Activated naive CD8-positive, alpha-beta T cell treated with anti-CD3 and anti-CD28 coated beads, Interleukin-2, amount 50 U/mL, for 24 hours (primary cell): ENCODE results near the gene TEAD1.

Experiments used
- ATAC-seq: fragments of 150-1000 bp; cut with Tn5 transposase; one replicate; pipeline ENCODE4 v1.10.0; 2021
- DNase-seq: peaks from one replicate; pipeline ENCODE4 v3.0.0; 2021
- H3K27ac Mint-ChIP-seq: one replicate; pipeline ENCODE4 v1.8.0; 2021; ENCODE audit warnings: mild to moderate bottlenecking, mixed read lengths
- H3K27me3 Mint-ChIP-seq: one replicate; pipeline ENCODE4 v1.8.0; 2021; ENCODE audit warnings: mixed read lengths
- H3K36me3 Mint-ChIP-seq: one replicate; pipeline ENCODE4 v1.8.0; 2021; ENCODE audit warnings: low read depth, mixed read lengths
- H3K4me1 Mint-ChIP-seq: one replicate; pipeline ENCODE4 v1.8.0; 2021; ENCODE audit warnings: mixed read lengths
- H3K4me3 Mint-ChIP-seq: one replicate; pipeline ENCODE4 v1.8.0; 2021; ENCODE audit warnings: mild to moderate bottlenecking, moderate library complexity, mixed read lengths
- H3K9me3 Mint-ChIP-seq: one replicate; pipeline ENCODE4 v1.8.0; 2021; ENCODE audit warnings: mixed read lengths

TEAD1 gene

DNA sequence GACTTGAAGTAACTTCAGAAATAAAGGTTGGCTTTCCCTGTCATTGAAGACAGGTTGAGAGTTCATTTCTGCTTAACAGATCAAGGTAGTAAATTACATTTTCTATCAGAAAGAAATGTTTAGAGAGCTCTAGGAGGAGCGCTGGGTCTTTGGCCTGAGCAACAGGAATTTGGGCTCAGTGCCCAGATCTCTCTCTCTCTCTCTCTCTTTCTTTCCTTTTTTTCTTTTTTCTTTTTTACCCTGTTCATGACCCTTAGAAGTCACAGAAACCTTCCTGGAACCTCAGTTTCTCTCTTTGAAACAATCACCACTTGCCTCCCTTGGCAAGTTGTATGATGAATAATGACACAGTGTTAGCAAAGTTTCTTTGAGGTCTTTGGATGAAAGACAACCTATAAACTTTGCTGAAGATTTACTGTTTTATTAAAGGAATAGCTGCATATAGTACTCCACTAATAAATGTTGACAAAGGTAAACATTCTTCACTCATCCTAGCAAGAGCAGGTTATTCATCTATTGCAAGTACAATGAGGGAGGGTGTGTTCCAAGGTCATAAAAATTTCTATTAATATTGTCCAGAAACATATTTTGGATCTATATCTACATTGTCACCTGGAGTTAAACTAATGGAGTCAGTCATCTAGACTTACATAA is 299.4 kb downstream of the TEAD1 start:
- no peaks in the 10 kb centered on the region for H3K4me1 Mint-ChIP-seq
- DNase-seq: no peak
- peaks cover 3% of the 10 kb centered on the region for H3K27me3 Mint-ChIP-seq
- no peaks in the 10 kb centered on the region for H3K9me3 Mint-ChIP-seq
- no peak overlapping the region for H3K4me3 Mint-ChIP-seq
- no peak for ATAC-seq
- no peaks in the 10 kb centered on the region for H3K36me3 Mint-ChIP-seq
- no peak overlapping the region for H3K27ac Mint-ChIP-seq

DNA sequence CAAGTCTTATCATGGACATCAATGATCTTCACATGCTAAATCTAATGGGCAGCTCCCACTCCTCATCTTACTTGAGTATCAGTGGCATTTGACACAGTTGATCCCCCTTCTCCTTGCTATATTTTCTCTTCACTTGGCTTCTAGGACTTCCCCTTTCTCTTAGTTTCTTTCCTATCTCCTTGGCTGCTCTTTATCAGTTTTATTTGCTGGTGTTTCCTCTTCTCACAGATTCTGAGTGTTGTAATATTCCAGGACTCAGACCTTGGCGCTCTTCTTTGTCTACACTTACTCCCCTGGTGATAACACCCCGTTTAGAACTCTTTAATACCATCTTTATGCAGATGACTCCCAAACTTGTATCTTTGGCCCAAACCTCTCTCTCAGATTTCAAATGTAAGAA is 301.0 kb downstream of the TEAD1 start:
- no peak for ATAC-seq
- H3K4me1 Mint-ChIP-seq: no peaks in the 10 kb centered on the region
- H3K9me3 Mint-ChIP-seq: no peaks in the 10 kb centered on the region
- H3K27me3 Mint-ChIP-seq: peaks cover 3% of the 10 kb centered on the region
- DNase-seq: no peak
- H3K4me3 Mint-ChIP-seq: no peak overlapping the region
- H3K36me3 Mint-ChIP-seq: no peaks in the 10 kb centered on the region
- no peak overlapping the region for H3K27ac Mint-ChIP-seq

DNA sequence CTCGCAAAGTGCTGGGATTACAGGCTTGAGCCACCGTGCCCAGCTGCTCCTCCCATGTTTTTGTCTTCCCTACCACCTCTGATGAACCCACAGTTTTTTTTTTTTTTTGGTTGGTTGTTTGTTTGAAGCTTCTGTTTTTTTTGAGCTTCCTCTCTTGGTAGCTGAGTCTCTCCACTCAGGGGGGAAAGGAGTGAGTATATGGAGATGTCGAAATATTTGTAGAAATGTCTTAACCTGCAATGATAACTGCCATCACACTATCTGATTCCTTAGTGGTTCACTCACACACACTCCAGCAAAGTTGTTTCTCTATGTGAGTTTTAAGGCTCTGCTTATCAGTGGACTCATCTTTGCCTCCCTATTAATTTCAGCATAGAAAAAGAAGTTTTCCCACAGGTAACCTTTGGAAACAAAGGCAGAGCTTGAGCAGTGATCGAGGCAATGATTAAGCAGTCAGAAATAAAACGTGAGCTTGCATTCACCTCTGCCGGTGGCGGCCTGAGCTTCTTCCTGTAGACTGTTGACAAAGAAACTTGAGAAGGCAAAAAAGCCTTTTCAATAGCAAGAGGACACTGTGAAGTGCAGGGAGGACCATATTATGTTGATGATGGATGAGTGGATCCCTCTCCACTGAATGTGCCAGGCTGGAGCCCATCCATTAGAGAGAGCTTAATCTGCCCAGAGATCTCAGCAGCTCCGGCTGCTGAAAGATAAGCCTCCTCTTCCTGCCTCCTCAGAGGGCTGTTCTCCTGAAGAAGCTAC is 305.9 kb downstream of the TEAD1 start:
- no peak overlapping the region for H3K4me3 Mint-ChIP-seq

DNA sequence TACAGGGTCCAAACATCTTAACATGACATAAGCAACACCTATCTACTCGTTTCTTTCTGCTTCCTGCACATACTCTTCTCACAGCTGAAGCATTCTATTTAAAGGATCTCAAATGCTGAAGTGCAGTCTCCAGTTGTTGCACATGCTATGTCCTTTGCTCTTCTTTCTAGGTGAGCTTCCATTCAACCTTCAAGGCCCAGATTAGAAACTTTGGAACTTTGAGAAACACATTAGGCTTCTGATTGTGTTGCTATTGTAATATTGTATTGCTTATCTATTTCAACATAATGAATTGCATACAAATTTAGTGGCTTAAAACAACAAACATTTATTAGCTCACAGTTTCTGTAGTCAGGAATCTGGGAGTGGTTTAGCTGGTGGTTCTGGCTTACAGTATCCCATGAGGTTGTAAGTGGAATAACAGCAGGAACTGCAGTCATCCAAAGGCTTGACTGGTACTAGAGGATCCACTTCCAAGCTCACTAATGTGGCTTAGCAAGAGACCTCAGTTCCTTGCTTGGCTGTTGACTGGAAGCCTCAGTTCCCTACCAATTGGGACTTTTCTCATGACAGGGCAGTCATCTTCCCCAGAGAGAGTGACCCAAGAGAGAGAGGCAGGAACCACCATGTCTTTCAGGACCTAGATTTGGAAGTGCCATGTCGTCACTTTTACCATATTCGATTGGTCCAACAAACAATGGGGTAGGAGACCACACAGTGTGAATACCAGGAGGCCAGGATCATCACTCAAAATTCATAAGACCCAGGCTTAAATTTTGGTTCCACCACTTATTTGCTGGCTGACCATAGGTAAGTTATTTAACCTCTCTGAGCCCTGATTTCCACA is 307.7 kb downstream of the TEAD1 start:
- H3K4me1 Mint-ChIP-seq: no peaks in the 10 kb centered on the region

More for the DNA sequence above, 305.9 kb downstream of the TEAD1 start:
- ATAC-seq (no peak), DNase-seq (no peak)
- H3K27me3 Mint-ChIP-seq: no peaks in the 10 kb centered on the region
- no peaks in the 10 kb centered on the region for H3K36me3 Mint-ChIP-seq
- H3K27ac Mint-ChIP-seq: no peak overlapping the region
- no peaks in the 10 kb centered on the region for H3K9me3 Mint-ChIP-seq
- H3K4me1 Mint-ChIP-seq: no peaks in the 10 kb centered on the region

DNA sequence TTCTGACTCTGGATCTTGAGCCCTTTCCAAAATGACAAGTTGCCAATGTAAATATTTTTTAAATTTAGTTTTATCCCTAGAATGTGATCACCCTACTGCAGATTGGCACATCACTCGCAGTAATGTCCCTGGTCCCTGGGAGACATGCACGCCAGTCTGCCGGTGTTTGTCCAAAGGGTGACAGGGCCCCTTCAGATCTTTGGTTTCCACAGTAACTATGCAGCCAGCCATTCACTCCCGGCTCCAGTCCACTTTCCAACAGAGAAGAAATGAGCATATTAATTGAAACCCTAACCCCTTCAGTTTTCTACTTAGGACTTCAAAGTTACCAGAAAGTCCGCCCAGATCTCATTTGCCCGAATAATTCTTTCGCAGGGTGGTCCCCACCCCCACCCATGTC is 309.1 kb downstream of the TEAD1 start:
- ATAC-seq (no peak), DNase-seq (no peak)
- Mint-ChIP-seq H3K27ac (no peak overlapping the region), H3K36me3 (no peaks in the 10 kb centered on the region), H3K27me3 (peaks cover 3% of the 10 kb centered on the region), H3K4me1 (no peaks in the 10 kb centered on the region), H3K9me3 (no peaks in the 10 kb centered on the region), H3K4me3 (no peak overlapping the region)

More for the DNA sequence above, 307.7 kb downstream of the TEAD1 start:
- Mint-ChIP-seq H3K9me3 (no peaks in the 10 kb centered on the region), H3K4me3 (no peak overlapping the region), H3K36me3 (no peaks in the 10 kb centered on the region), H3K27me3 (peaks cover 3% of the 10 kb centered on the region), H3K27ac (no peak overlapping the region)
- ATAC-seq: no peak
- no peak for DNase-seq

DNA sequence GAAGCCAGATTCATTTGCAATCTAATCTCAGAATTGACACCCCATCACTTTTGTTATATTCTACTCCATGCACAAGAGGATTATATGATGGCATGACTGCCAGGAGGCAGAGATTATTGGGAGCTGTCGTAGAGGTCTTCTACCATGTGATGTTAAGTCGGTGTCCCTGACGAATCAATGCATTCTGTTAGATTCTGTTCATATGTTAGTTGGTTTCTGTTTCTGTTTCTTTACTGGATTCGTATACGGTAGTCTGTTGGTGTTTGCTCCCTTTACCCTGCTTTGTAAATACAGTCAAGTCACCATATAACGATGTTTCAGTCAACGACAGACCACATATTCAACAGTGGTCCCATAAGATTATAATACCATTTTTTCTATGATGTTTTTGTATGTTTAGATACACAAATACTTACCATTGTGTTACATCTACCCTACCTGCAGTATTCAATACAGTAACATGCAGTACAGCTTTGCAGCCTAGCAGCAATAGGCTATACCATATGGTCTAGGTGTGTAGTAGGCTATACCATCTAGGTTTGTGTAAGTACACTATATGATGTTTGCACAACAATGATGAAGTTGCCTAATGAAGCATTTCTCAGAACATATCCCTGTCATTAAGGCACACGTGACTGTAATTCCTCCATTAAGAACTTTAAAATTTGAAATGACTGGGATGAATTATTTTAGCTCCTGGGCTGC is 312.1 kb downstream of the TEAD1 start:
- no peaks in the 10 kb centered on the region for H3K36me3 Mint-ChIP-seq
- H3K27ac Mint-ChIP-seq: no peak overlapping the region
- H3K9me3 Mint-ChIP-seq: no peaks in the 10 kb centered on the region
- no peak for ATAC-seq
- no peak overlapping the region for H3K4me3 Mint-ChIP-seq
- no peaks in the 10 kb centered on the region for H3K4me1 Mint-ChIP-seq
- H3K27me3 Mint-ChIP-seq: peaks cover 3% of the 10 kb centered on the region
- no peak for DNase-seq

DNA sequence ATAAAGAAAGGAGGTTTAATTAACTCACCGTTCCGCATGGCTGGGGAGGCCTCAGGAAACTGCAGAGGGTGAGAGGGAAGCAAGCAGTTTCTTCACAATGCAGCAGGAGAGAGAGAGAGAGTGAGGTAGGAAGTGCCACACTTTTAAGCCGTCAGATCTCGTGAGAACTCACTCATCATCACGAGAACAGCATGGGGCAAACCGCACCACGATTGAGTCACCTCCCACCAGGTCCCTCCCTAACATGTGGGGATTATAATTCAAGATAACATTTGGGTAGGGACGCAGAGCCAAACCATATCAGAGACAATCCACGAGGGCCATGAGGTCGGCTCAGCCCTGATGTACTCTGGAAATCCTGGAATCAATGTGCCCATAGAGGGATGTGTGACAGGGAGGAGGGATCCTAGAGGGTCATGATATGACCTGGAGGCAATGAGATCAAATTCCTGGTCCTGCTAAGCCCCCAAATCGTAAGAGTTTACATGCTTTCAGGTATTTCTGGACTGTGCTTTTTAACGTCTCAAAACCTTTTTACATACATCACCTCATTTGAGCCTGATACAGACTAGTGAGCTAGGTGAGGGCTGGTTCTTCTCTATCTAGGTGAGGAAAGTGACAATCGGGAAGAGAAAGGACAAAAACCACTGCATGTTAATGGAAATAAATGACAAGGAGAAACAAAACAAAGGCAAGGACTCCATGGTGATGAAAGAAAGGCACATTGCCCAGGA is 315.4 kb downstream of the TEAD1 start:
- peaks cover 3% of the 10 kb centered on the region for H3K27me3 Mint-ChIP-seq
- no peak for ATAC-seq
- H3K9me3 Mint-ChIP-seq: no peaks in the 10 kb centered on the region
- H3K36me3 Mint-ChIP-seq: no peaks in the 10 kb centered on the region
- no peak overlapping the region for H3K27ac Mint-ChIP-seq
- DNase-seq: no peak
- no peaks in the 10 kb centered on the region for H3K4me1 Mint-ChIP-seq
- no peak overlapping the region for H3K4me3 Mint-ChIP-seq

DNA sequence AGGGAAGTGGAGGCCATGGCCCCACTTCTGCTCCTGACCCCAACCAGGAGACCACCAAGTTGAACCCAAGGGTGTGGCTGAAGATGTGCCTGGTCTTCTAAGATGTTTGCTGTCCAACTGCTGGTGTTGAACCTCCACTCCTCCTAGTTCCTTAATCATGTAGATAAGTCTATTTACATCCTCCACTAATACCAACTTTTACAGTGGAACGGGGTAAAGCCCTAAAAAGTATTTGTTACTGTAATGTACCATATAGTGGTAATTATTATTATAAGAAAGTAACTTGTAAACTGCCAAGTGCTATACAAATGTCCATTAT is 315.9 kb downstream of the TEAD1 start:
- H3K27ac Mint-ChIP-seq: no peak overlapping the region
- H3K4me1 Mint-ChIP-seq: no peaks in the 10 kb centered on the region
- no peaks in the 10 kb centered on the region for H3K9me3 Mint-ChIP-seq
- ATAC-seq: no peak
- no peak overlapping the region for H3K4me3 Mint-ChIP-seq
- DNase-seq: no peak
- peaks cover 3% of the 10 kb centered on the region for H3K27me3 Mint-ChIP-seq
- no peaks in the 10 kb centered on the region for H3K36me3 Mint-ChIP-seq

DNA sequence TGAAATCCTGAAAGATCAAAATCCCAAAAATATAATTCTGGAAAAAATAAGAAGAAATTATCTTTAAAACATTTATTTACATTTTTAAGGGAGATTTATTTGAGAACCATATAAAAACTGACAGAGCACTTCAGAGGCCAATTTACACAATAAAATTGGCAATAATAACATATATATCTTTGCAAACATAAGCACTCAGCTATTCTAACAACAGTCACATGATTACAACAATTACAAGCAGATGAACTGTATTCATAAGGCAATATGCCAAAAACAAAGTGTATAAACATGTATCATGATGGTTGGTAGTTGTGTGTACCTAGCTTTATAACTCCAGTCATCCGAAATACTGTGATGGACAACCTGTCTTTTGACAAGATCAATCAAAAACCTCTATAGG is 317.2 kb downstream of the TEAD1 start:
- Mint-ChIP-seq H3K27ac (no peak overlapping the region), H3K4me1 (no peaks in the 10 kb centered on the region), H3K9me3 (peaks cover 6% of the 10 kb centered on the region), H3K4me3 (no peak overlapping the region), H3K27me3 (peaks cover 3% of the 10 kb centered on the region), H3K36me3 (no peaks in the 10 kb centered on the region)
- DNase-seq (no peak), ATAC-seq (no peak)

DNA sequence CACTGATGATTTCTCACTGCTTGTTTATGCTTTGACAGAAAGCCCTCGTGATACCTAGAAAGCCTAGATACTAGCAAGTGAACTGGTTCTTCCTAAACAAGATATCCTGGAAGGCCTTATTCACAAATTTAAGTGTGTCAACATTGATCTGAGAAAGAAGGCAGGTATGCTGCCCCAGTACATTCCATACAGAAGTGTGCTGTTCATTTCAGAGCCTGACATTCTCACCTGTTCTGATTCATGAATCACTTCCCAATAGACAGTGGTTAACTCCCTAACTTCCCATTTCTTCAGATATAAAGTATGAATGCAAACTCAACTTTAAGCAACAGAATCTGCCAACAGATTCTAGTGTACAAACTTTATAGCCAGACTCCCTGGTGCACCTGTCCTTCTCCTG is 319.4 kb downstream of the TEAD1 start:
- Mint-ChIP-seq H3K36me3 (no peaks in the 10 kb centered on the region), H3K27ac (no peak overlapping the region), H3K9me3 (peaks cover 6% of the 10 kb centered on the region), H3K4me3 (no peak overlapping the region), H3K27me3 (peaks cover 5% of the 10 kb centered on the region), H3K4me1 (no peaks in the 10 kb centered on the region)
- no peak for ATAC-seq
- no peak for DNase-seq
